NCI-H2107 (cell line): ENCODE data around the gene ANP32D.
"Not testable (repeated sequence)": the region's sequence is repeated elsewhere in the genome, so short reads cannot be mapped to it uniquely, and the experiment has no call there.

Experiments
- DNase-seq: peaks from one replicate; lab custom pipeline; 2025; lab: John Stamatoyannopoulos, UW

Gene ANP32D

GRCh38 chr12:48472259-48472658 lies at the start of gene ANP32D:
Gene ANP32D (plus strand): TSS chr12:48472559. CDS start chr12:48472665, 106 bp downstream.
- no peak for DNase-seq

GRCh38 chr12:48423171-48423570 lies 49.2 kb upstream of the ANP32D start:
- no peak for DNase-seq

GRCh38 chr12:48424644-48425043 lies 47.7 kb upstream of the ANP32D start:
- DNase-seq: no peak

GRCh38 chr12:48434016-48434415 lies 38.3 kb upstream of the ANP32D start:
- DNase-seq: not testable (repeated sequence)

GRCh38 chr12:48441069-48441468 lies 31.3 kb upstream of the ANP32D start:
- DNase-seq: no peak

GRCh38 chr12:48442179-48442847 lies 30.0 kb upstream of the ANP32D start:
- no peak for DNase-seq

DNA sequence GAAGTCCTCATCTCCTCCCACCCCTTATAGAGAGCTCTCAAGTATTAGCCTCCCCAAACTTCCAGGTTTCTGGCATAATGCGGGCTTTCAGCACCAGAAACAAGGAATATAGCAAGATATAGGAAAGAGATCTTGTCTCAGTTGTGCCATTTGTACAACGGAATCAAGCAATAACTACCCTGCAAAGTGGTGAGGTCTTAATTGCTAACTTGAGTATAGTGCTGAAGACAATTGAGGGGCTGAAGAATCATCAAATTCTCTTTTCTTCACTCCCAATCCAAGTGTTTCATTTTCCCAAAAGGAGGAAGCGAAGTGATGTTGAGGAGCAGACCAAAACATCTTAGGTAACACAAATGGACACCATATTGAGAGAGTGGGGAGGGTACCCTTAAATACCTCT lies 26.8 kb upstream of the ANP32D start:
- DNase-seq: no peak

GRCh38 chr12:48446161-48446776 lies 26.1 kb upstream of the ANP32D start:
- DNase-seq: no peak

GRCh38 chr12:48447755-48448154 lies 24.6 kb upstream of the ANP32D start:
- no peak for DNase-seq

DNA sequence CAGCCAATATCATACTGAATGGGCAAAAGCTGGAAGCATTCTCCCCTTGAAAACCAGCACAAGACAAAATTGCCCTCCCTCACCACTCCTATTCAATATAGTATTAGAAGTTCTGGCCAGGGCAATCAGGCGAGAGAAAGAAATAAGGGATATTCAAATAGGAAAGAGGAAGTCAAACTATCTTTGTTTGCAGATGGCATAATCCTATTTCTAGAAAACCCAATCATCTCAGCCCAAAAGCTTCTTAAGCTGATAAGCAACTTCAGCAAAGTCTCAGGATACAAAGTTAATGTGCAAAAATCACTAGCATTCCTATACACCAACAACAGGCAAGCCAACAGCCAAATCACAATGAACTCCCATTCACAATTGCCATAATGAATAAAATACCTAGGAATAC lies 21.0 kb upstream of the ANP32D start:
- no peak for DNase-seq

DNA sequence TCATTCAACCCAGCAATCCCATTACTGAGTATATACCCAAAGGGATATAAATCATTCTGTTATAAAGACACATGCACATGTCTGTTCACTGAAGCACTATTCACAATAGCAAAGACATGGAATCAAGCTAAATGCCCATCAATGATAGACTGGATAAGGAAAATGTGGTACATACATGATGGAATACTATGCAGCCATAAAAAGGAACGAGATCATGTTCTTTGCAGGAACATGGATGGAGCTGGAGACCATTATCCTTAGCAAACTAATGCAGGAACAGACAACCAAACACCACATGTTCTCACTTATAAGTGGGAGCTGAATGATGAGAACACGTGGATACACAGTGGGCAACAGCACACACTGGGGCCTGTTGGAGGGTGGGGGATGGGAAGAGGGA lies 19.4 kb upstream of the ANP32D start:
- not testable (repeated sequence) for DNase-seq

- peak; percentile 4 for DNase-seq
Measured at GRCh38 chr12:48454667-48455066, 17.7 kb upstream of the ANP32D start.

DNA sequence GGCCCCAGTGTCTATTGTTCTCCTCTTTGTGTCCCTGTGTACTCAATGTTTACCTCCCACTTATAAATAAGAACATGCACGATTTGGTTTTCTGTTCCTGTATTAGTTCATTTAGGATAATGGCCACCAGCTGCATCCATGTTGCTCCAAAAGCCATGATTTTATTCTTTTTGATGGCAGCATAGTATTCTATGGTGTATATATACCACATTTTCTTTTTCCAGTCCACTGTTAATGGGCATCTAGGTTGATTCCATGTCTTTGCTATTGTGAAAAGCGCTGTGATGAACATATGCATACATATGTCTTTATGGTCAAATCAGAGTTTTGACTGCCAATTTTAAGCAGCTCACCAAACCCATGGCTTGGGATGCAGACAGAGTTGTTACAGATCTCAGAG lies 17.2 kb upstream of the ANP32D start:
- DNase-seq: no peak

DNA sequence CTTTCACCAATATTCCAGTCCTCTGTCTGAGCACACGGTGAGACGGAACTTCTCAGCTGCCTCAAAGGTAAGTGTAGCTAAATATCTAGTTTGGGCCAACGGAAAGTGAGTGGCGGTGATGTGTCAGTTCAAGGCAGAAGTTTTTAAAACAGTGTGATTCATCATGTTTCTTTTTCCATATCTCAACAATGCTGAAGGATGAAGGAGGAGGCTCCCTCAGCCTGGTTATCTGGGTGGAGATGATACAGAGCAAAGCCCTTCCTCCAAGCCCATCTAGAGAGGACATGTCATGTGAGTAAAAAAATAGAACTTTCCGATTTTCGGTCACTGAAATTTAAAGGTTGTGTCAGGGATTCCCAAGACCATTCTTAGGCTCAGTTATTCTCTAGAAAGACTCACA lies 13.1 kb upstream of the ANP32D start:
- DNase-seq: no peak

DNA sequence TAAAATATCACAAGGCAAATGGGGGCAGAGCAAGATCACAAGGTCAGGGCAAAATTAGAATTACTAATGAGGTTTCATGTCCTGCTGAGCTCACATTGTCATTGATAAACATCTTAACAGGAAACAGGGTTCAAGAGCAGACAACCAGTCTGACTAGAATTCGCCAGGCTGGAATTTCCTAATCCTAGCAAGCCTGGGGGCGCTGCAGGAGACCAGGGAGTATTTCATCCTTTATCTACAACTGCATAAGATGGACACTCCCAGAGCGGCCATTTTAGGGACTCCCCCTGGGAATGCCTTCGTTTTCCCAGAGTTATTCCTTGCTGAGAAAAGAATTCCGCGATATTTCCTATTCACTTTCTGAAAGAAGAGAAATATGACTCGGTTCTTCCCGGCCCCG lies 3.3 kb upstream of the ANP32D start:
- not testable (repeated sequence) for DNase-seq

GRCh38 chr12:48473061-48473460 lies 702 bp downstream of the ANP32D start:
- no peak for DNase-seq

DNA sequence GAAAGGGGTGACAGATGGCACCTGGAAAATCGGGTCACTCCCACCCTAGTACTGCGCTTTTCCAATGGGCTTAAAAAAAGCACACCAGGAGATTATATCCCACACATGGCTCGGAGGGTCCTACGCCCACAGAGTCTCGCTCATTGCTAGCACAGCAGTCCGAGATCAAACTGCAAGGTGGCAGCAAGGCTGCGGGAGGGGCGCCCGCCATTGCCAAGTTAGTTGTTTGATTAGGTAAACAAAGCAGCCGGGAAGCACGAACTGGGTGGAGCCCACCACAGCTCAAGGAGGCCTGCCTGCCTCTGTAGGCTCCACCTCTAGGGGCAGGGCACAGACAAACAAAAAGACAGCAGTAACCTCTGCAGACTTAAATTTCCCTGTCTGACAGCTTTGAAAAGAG lies 2.1 kb downstream of the ANP32D start:
- not testable (repeated sequence) for DNase-seq

DNA sequence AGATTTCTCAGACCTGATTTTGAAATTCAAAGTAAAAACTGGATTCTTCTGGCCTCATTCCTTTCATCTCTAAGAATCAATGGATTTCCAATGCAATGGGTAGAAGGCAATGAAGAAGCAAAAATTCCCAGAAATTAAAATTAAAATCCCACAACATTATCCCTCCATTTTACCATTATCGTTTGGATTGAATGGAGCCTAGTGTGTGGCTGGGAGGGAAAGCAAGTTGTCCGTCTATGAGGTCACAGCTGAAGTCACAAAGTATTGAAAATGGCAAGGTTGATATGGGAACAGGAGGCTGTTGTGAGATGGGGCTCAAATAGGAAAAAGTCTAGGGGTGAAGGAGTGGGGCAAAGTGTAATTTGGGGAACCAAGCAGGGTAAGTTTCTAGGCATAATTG lies 9.8 kb downstream of the ANP32D start, which contains the start of gene C12orf54:
C12orf54 (plus strand) TSS at position 301 of the 400 bp plus-strand sequence. CDS start 799 bp downstream, outside the sequence.
- DNase-seq: no peak

GRCh38 chr12:48482930-48483329 lies 10.6 kb downstream of the ANP32D start:
- DNase-seq: no peak

DNA sequence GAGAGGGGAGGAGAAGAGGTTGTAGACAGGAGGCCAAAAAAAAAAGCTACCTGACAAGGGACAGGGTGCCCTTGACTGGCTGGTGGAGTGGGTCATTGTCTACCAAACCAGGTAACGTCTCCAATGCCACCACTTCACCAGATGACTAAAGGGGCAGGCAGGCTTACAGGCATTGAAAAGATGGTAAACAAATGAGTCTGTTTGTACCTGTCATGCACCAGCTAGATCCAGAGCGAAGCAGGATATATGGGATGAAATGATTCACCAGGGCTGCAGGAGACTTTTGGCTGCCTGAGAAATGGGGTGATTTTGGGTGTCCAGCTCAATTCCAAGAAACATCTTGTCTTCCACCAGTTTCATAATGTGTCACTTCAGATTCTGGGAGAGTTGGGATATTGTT lies 13.9 kb downstream of the ANP32D start:
- no peak for DNase-seq

GRCh38 chr12:48486679-48487078 lies 14.3 kb downstream of the ANP32D start:
- no peak for DNase-seq

- no peak for DNase-seq
Measured at GRCh38 chr12:48489012-48489411, 16.7 kb downstream of the ANP32D start.

DNA sequence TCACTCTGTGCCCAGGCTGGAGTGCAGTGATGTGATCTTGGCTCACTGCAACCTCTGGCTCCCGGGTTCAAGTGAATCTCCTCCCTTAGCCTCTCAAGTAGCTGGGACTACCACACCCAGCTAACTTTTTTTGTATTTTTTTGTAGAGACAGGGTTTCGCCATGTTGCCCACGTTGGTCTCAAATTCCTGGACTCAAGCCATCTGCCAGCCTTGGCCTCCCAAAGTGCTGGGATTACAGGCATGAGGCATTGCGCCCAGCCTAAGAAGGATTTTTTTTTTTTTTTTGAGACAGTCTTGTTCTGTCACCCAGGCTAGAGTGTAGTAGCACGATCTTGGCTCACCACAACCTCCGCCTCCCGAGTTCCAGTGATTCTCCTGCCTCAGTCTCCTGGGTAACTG lies 17.1 kb downstream of the ANP32D start:
- DNase-seq: not testable (repeated sequence)

DNA sequence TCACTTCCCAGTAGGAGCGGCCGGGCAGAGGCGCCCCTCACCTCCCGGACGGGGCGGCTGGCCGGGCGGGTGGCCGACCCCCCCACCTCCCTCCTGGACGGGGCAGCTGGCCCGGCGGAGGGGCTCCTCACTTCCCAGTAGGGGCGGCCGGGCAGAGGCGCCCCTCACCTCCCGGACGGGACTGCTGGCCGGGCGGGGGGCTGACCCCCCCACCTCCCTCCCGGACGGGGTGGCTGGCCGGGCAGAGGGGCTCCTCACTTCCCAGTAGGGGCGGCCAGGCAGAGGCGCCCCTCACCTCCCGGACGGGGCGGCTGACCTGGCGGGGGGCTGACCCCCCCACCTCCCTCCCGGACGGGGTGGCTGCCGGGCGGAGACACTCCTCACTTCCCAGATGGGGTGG lies 27.9 kb downstream of the ANP32D start:
- DNase-seq: not testable (repeated sequence)
